Stimulated activated CD4-positive, alpha-beta T cell treated with anti-CD3 and anti-CD28 coated beads, Interleukin-1b, Interleukin-23, amount 100 ng/mL, for 4 hours (primary cell): ENCODE results near the gene SLC38A1.

Source experiments
- DNase-seq, 2 donors: peaks; one replicate each; pipeline ENCODE4 v3.0.0-alpha.2; 2020; ENCODE audit warnings: low read depth in 2 of 2

The SLC38A1 gene

DNA sequence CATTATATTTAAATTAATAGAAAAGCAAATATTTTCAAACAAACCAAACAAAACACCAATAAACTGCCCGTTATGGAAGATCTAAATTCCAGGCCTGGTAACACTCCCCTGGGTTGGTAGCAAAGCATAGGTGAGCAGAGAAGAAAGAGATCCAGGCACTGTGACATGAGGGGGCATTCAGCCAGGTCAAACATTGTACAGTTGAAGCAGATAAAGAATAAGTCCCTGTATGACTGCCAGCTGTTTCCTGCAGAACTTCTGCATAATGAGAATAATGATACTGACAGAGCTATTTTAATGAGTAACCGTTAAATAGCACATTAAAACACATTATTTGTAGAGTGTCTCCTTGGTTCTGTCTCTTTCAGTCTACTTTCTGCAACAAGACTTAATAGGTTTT lies 35.4 kb downstream of the SLC38A1 start:
- no peak for DNase-seq

DNA sequence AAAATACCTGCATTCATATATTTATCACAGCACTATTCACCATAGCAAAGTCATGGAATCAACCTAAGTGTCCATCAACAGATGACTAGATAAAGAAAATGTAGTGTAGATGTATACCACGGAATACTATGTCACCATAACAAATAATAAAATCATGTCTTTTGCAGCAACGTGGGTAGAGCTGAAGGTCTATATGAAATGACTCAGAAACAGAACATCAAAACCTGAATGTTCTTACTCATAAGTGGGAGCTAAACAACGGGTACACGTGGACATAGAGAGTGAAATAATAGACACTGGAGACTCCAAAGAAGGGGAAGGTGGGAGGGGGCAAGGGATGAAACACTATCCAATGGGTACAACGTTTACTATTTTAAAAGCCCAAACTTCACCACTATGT lies 37.9 kb downstream of the SLC38A1 start:
- DNase-seq = no peak

DNA sequence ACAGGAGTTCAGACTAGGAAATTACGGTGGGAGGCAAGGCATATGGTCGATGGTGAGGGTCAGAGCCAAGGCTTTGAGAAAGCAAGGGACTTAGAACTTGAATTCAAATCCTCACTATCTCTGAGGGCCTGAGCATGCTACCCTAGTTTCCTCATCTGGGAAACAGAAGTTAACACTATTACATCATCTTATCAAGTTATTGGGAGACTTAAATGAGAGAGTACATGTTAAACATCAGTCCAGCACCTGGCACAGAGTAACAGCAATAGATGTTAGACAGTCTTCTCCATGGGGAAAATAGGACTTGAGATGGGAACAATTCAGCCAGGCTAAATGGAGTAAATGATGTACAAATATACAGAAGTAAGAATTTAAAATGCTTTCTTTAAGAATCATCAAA lies 38.5 kb downstream of the SLC38A1 start:
- no peak for DNase-seq

DNA sequence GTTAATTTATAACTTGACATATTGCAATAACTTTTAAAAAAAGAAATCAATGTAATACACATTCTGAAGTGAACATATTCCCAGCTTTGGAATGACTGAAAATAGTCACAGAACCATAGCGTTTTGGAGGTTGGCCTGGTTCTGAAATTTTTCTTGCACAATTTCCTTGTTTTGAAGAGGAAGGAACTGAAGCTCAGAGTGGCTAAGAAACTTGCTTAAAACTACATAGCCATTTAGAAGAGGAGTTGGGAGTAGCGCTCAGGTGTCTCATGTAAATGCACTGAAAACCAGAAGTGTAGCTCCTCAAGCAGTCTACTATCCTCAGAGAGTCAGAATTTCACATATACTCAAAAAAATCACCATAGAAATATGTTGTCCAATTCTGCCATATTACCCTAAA lies 41.2 kb downstream of the SLC38A1 start:
- DNase-seq = no peak

DNA sequence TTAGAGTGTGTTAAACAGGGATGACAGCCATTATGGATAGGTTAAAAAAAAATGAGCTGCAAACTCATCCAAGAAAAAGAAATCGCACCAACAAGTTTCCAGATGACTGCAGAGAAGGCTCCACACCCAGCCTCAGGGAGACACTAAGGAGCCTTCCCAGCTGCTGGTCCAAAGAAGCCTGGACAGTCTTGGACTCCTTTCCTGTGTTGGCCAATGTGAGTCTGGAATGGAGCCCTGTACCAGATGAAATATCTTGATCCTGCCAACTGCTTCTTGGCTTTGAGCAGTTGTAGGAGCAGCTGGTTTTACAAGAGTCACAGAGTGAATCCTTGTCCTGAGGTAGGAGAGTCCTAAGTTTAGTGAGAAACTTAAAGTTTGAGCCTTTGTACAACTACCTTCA lies 44.5 kb downstream of the SLC38A1 start:
- no peak for DNase-seq

DNA sequence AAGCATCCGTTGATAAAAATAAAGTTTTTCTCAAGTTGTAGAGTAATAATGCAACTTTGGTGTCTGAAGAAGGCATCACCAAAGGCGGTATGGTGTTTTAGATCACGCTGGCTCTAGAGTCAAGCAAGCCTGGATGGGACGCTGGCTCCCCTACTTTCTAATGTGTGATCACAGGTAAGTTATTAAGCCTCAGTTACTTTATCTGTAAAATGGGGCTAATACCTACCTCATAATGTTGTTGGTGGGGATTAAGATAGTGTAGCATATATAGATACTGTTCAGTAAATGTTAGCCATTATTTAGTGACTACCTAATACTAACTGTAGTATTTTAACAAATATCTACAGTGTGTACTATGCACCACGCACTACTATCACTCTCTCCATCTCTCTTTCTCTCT lies 45.8 kb downstream of the SLC38A1 start:
- no peak for DNase-seq

DNA sequence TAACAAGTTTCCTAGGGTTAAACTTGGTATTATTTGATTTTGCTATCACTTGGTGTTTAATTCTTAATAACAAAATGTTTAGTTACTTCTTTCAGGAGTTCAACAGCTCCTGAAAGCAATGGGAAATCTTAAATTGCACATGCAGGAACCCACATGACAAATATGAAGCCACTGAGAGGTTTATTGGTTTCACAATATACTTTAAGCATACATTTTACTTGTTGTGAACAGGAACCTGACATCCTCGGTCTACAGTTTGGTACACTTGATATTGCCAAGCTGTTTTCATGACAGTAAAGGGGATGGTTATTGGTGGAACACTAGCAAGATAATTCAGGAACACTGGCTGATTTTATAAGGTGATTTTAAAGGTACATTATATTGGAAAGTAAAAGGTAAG lies 46.2 kb downstream of the SLC38A1 start:
- no peak for DNase-seq

DNA sequence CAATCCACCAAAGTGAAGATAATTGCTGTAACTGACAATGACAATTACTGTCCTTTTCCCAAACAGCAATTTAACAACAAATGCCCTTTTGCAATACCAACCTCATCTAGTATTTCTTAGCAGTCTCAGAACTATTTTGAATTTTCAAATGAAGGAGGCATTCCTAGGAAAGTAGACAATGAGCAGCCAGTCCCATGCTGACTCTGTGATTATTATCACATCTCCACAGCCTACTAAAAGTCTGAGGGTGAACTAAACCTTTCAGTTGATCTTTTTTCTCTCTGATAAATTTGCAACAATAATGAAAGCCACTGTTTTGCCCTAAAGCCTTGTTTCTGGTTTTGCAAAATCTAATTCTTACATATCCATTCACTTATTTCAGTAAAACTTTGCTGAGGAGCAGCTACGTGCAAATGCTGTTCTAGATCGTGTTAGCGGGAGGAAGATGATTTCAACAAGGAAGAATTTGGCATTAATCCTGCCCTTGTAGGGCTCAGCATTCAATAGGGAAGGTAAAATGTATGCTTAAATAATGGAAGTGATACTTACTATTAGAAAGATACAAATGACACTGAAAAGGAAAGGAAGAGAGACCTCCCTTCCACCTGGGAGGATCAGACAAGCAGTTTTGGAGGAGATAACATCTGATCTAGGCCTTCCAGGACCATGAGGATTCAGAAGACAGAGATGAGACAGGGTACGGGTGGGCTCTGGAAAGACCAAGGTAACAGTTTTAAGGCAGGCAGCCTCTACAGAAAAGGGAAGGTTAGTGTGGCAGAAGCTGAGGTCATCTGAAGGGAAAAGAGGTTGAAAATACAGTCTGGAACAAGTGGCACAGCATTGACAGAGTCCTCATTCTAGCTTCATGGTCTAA lies 47.4 kb downstream of the SLC38A1 start:
- DNase-seq = no peak

DNA sequence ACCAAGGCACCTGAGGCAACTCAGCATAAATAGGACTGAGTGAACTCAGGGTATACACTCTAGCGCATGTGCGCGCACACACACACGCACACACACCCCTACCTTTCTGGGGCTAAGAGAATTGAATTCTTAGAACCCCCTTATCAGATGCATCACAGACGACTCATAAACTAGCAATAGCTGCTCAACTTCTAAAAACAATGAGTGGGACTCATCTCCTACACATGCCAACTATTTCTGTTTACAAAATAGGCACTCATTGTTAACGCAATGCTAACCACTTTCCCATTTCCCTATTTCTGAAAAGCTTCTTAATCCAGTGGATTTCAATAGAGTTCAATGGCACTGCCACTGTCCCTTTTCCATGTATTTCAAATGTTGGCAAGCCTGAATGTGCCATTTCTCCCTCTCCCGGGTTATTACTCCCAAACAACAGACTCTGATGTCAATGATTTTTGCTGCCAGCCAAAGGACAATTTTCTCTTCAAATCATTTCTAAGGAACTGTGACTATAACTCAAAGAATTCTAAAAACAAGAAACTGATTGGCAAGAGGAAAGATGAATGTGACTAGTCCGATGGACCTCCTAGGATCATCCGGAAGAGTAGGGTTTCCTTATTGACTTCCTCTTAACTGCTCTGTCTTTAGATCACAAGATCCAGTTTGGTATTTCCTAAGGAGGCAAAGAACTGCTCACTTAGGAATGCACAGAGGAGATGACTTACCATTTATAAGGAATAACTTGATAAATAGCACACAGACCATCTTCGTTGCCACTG lies 48.8 kb downstream of the SLC38A1 start:
- peak; percentile 39 to 66 for DNase-seq

DNA sequence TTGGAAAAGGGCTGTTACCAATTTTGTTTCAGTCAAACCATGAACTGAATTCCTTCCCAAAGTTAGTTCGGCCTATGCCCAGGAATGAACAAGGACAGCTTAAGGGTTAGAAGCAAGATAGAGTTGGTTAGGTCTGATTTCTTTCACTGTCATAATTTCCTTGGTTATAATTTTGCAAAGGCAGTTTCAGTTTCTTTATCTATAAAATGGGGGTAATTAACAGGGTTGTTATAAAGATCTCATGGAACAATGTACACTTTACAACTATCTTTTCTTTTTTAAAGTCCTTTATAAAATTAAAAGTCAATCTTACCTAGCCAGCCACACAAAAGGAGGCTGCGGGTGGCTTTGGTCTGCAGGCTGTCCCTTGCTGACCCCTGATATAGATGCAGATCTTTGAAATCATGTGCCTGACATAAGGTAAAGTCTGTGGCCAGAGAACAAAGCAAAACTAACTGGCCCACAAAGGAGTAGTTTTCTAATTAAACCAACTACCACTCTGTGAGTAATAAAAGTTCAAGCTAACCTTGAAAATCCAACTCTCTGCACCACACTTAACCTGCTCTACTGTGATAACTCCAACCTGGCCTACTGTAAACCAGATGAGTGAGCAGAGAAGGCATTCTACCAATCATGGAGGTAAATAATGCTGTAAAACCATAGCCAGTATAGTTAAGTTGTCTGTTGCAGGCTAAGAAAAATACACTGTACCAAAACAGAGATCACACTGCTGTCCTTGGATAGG lies 49.5 kb downstream of the SLC38A1 start:
- DNase-seq = no peak

DNA sequence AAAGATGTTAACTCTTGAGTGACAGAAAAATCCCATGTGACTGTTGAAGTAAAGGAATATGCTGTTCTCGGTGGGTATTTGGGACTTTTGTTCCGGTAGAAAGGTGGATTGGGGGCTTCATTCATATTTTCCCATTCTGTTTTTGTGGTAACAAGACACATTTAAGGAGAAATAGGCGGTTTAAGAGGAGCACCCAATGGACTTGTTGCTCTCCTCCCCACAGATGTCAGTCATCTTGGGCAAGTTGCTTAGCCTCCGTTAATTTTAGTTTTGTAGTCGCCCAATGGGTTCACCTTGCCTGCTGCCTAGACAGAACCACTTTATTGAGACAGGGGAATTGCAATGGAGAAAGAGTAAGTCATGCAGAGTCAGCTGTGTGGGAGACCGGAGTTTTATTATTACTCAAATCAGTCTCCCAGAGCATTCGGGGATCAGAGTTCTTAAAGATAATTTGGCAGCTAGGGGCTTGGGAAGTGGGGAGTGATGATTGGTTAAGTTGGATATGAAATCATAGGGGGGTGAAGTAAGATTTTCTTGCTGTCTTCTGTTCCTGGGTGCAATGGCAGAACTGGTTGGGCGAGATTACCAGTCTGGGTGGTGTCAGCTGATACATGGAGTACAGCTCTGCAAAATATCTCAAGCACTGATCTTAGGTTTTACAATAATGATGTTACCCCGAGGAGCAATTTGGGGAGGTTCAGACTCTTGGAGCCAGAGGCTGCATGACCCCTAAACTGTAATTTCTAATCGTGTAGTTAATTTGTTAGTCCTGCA lies 50.3 kb downstream of the SLC38A1 start:
- no peak for DNase-seq

DNA sequence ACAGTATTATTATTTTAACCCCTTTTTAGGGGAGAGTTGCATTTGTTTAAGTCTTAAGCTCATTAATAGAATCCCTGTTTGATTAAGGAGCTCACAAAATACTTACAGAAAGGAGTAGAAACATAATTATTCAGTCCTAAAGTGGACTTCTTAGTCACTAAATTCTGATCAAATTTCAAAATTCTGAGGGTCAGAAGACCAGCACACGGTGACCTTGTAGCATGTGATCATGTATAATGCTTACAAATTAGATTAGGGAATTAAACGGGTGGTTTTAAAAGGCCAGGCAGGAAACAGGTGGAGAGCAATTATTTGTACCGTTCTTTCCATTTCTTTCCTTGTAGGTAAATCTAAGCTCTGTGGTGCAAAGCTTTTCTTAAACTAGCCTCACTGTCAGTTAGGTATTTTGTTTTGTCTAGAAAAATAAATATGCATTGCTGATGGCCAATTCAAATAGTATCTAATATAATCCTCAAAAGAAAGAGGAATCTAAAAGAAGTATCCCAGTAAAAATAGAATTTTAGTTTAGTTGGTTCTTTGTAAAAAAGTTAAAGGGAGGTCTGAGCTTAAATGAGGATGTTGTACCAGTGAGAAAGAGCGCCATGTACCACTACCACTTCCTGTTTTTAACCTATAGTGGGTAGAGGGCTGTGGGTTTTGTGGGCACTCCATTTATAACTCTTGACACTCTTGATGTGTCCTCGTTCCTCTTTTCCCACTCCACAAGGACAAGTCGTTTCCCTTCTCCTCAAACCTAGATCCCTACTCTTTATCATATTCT lies 51.1 kb downstream of the SLC38A1 start:
- peak in 1 of 2 donors; percentile 28 for DNase-seq

DNA sequence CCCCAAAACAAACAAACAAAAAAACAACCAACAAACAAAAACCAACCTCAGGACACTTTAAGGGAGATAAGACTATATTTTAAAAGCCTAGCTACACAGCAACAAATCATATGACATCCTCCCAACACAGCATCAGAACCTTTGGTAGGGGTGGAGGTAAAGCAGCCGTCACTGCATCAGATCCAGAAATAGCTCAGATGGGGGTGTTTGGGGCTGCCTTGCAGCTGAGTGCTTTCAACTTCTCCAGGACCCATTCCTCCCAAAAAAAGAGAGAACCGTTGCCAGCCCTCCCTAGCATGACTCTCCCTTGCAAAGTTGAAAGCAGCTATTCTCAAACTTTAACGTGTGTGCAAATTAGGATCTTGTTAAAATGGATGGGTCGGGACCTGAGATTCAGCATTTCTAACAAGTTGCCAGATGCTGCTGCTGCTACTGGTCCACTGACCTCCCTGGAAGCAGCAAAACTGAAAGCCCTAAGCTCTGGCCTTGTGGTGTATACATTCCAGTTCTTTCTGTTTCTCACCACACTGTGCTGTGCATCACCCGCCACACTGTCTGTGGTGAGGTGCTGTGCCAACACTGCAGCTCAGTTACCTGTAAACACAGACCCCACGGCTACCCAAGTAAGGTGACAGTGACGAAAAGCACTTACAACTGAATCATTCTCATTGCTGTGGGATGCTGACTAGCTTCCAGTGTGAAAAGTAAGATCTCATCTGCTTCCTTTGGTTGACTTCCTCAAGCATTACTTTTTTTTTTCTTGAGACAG lies 54.0 kb downstream of the SLC38A1 start:
- peak; percentile 47 to 60 for DNase-seq

DNA sequence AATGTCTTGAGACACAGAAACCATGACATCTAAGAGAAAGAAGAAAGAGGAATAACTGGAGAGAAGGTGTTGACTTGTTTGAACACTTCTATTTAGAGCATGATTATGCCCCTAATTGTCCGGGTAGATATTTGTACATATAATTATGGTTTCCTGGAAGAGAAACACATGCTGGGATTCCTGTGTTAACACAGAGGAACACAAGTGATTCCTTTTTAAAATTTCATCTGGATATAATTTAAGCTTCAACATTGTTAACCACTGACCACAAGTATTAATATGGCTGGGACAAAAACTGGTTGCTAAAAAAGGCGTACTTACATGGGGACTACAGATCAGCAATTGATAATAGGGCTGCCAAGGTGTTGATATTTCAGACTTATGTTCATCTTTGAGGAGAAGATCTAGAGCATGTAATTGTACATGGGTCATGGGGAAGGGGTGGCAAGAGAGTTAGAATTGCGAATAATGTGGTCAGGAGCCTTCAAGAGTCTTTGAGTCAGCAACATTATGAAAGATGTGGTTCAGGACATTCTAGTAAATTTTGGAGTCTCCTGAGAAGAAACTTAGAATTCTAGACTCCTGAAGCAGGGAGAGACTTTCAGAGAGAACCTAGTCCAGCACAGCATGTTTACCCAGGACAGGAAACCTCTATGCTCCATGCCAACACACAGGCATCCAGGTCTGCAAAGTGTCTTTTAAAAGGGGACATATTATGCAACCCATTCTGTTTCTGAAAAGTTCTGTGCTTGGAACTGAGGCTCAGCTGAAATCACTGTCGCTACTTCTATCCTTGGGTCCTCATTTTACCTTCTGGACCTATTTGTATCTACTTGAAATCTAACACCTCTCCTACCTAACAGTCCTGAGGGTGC lies 56.5 kb downstream of the SLC38A1 start:
- DNase-seq = no peak

DNA sequence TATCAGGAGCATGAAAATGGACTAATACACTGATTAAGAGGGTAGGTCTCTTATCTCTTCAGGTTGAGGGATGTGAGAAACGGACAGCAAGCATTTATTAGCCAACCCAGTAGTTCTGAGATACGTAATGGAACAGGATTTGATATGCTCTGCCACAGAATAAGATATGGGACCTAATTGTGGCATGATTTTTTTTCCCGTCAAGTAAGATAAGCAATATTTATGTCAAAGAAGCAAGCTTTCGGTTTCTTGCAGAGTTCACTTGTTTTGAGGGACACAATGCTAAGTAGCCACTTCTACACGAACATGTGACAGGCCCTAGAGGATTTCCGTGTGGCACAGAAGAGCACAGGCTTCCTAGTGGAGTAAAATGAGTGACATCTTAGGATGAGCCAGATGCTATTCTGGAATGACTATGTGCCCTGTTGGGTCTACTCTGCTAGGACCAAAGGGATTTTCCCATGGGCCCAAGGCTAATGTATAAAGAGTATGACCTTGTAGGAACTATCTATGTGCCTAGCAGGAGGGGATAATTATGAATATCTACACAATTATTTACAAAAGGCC lies 57.9 kb downstream of the SLC38A1 start:
- DNase-seq = no peak

DNA sequence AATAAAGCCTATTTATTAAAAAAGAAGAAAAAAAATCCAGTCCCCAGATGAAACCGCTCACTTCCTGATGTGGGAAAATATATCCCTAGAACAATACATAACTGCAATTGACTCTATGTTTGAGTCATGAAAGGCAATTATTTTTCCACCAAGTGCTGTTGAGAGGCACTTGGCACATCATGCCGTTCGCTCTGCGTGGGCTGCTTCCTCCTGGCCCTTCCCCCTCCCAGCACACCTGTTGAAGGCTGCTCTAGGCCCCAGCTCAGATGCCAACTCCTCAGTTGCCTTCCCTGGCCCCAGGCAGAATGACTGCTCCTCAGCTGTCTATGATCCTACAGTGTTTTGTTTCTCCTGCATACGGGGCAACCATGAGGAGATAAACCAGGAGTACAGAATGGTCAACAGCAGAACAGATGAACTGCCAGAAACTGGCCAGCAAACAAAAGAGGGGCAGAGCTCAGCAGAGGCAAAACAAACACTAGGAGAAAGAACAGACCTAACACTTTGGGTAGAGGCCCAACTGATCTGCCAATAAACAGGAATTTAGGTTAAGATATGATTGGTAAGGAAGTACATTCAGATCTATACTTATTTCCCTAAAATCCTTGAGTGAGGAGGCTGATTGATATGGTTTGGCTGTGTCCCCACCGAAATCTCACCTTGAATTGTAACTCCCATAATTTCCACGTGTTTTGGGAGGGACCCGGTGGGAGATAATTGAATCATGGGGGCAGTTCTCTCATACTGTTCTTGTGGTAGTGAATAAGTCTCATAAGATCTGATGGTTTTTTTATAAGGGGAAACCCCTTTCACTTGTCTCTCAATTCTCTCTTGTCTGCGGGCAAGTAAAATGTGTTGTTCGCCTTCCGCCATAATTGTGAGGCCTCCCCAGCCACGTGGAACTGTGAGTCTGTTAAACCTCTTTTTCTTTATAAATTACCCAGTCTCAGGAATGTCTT lies 58.6 kb downstream of the SLC38A1 start:
- DNase-seq = peak; percentile 55 to 67

DNA sequence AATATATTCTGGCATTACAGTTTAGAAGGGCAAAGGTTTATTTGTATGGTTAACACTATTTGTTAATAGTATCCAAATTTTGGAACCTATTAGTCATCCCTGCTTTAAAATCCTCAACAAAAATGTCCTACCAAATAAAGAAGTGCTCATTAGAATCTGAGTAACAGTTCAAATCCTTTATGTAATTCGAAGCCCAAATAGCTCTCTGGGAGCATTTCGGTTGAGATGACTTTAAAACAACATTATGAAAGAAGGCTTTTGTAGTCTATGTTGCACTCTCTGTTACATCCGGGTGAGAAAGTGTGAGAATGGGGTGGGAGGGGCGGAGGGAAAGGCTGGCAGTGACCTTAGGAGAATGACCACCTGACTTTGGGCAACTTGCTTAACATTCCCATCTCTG lies 59.7 kb downstream of the SLC38A1 start:
- DNase-seq = no peak

DNA sequence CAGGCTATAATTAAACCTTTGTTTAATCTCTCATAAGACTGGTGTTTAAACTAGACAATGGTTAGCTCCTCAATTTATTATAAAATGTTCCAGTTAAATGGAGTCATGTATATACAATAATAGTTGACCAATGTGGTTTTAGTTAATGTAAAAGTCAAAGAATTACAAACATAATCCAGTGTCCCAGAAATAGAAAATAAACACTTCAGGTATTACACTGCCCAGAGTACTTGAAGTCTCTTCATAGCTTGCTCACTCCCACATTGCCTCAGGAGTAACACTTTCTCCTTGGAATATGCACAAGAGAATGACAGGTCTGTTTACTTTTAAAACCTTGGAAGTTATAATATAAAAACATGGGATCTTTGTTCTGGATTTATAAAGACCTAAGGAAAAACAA lies 60.5 kb downstream of the SLC38A1 start:
- no peak for DNase-seq
